ENCODE measurements around the gene OR6J1. TPM values are rescaled to one million over a fixed set of nuclear protein-coding genes. Genes with fewer than 3 reads are reported as not detected.

The OR6J1 gene
- total and polyA plus RNA-seq, 2 of the 13 experiments (the other 11 are each of a cell fraction or from before 2014, with no cell fraction given): not detected

DNA sequence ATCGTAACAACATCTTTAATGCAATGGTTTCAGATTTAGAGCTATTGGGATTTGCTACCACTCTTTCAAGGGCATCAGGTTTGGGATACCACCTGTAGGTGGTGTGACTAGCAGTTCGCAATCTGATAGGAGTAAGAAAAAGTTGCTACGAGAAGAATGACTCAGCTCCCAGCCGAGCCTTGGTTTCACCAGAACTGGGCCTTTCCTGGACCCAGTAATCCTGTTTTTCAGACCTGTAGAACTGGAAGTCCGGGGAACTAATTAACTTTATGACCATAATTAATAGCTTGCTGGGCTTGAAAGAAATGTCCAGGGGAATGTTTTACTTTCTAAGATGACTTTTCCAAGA lies 45.3 kb downstream of the OR6J1 start:
- H2AFZ ChIP-seq (ENCODE audit: low read length): peak overlapping the region; percentile 82
- ATAC-seq (peak; percentile 76), DNase-seq (ENCODE audit: low spot score) (peak; percentile 82), FAIRE-seq (peak; percentile 91)
- peaks cover 0 to 8% of the 10 kb centered on the region in 2 experiments; a peak in 2 of 5 replicates for H3K27me3 ChIP-seq (ENCODE audit: control insufficient read depth in 1 of 2, insufficient read depth in 2 of 2, low read length in 2 of 2)
- peak overlapping the region; percentile 94 for H3K4me2 ChIP-seq (ENCODE audit: low read depth, low read length)
- peak overlapping the region; percentile 73 for H3K27ac ChIP-seq (ENCODE audit: extremely low read length, insufficient read depth, low read length)
- peaks cover 11 to 25% of the 10 kb centered on the region in 2 experiments for H3K36me3 ChIP-seq (replicated peaks in 1 of 2; ENCODE audit: control insufficient read depth in 1 of 2, insufficient read depth in 2 of 2, low read length in 2 of 2)
- in situ Hi-C loops (cut with HindIII; ENCODE audit: extremely low pct_ligation_motif_present, low pct_unique_long_range_greater_than_20kb): loop anchor here (25.0 kb wide), 1 partner anchor 1513 kb away; the partner anchor contains the start of genes DCAF11 and NRL
- no TSS peak for BruUV-seq (replicated peaks)
- ChIA-PET POLR2A (interaction anchor here (0.6 to 4.9 kb wide), 15 partner anchors 9 to 408 kb away, joined by 3 to 139 read pairs (median 6); partner anchors contain the start of genes DAD1 and OXA1L), CTCF (ENCODE audit: low intra/inter-chr PET ratio, low total read pairs) (interaction anchor here (1.7 to 1.9 kb wide), 2 partner anchors 42 to 54 kb away, joined by 6 to 8 read pairs; no protein-coding TSS in a partner anchor)
- H3K9me3 ChIP-seq (ENCODE audit: low read length): no peaks in the 10 kb centered on the region
- peak overlapping the region; percentile 78 for H3K9ac ChIP-seq (ENCODE audit: insufficient read depth, low read depth, low read length)
- H3K79me2 ChIP-seq (ENCODE audit: insufficient read depth, low read length): peaks cover 11% of the 10 kb centered on the region
- peak overlapping the region; percentile 76 to 94 (median 82) for H3K4me3 ChIP-seq (replicated peaks in 1 of 3; ENCODE audit: insufficient read depth in 1 of 3, low read depth in 2 of 3, low read length in 3 of 3)
- intact Hi-C loops (cut with micrococcal nuclease; ENCODE audit: unreplicated experiment): loop anchor here (1.0 to 5.0 kb wide), 4 partner anchors 10 to 408 kb away; partner anchors contain the start of genes DAD1 and OR6J1
- no peaks in the 10 kb centered on the region for H4K20me1 ChIP-seq (ENCODE audit: insufficient read depth, low read length)
- 3% methylated on average over 5 of the region's 5 CpGs for WGBS (ENCODE audit: low lambda C conversion rate)
- H3K4me1 ChIP-seq (ENCODE audit: insufficient read depth, low read length): peaks cover 34% of the 10 kb centered on the region
- TF ChIP-seq ZSCAN22 (CRISPR knock-in tag; IDR thresholded peaks at IDR 0.05): no peak
- TF ChIP-seq, protein P1, sequence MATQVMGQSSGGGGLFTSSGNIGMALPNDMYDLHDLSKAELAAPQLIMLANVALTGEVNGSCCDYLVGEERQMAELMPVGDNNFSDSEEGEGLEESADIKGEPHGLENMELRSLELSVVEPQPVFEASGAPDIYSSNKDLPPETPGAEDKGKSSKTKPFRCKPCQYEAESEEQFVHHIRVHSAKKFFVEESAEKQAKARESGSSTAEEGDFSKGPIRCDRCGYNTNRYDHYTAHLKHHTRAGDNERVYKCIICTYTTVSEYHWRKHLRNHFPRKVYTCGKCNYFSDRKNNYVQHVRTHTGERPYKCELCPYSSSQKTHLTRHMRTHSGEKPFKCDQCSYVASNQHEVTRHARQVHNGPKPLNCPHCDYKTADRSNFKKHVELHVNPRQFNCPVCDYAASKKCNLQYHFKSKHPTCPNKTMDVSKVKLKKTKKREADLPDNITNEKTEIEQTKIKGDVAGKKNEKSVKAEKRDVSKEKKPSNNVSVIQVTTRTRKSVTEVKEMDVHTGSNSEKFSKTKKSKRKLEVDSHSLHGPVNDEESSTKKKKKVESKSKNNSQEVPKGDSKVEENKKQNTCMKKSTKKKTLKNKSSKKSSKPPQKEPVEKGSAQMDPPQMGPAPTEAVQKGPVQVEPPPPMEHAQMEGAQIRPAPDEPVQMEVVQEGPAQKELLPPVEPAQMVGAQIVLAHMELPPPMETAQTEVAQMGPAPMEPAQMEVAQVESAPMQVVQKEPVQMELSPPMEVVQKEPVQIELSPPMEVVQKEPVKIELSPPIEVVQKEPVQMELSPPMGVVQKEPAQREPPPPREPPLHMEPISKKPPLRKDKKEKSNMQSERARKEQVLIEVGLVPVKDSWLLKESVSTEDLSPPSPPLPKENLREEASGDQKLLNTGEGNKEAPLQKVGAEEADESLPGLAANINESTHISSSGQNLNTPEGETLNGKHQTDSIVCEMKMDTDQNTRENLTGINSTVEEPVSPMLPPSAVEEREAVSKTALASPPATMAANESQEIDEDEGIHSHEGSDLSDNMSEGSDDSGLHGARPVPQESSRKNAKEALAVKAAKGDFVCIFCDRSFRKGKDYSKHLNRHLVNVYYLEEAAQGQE (IDR thresholded peaks at IDR 0.05; ENCODE audit: borderline replicate concordance in 1 of 2, low read depth in 1 of 2, low read length in 2 of 2): no peak
- no peak for TF ChIP-seq ZNF333 (CRISPR knock-in tag; IDR thresholded peaks at IDR 0.05; ENCODE audit: borderline replicate concordance)
- TF ChIP-seq, protein P2, sequence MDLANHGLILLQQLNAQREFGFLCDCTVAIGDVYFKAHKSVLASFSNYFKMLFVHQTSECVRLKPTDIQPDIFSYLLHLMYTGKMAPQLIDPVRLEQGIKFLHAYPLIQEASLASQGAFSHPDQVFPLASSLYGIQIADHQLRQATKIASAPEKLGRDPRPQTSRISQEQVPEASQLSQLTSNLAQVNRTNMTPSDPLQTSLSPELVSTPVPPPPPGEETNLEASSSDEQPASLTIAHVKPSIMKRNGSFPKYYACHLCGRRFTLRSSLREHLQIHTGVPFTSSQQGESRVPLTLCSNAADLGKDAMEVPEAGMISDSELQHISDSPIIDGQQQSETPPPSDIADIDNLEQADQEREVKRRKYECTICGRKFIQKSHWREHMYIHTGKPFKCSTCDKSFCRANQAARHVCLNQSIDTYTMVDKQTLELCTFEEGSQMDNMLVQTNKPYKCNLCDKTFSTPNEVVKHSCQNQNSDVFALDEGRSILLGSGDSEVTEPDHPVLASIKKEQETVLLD (CRISPR knock-in tag; IDR thresholded peaks at IDR 0.05; ENCODE audit: low read depth): no peak
- TF ChIP-seq, protein P3, sequence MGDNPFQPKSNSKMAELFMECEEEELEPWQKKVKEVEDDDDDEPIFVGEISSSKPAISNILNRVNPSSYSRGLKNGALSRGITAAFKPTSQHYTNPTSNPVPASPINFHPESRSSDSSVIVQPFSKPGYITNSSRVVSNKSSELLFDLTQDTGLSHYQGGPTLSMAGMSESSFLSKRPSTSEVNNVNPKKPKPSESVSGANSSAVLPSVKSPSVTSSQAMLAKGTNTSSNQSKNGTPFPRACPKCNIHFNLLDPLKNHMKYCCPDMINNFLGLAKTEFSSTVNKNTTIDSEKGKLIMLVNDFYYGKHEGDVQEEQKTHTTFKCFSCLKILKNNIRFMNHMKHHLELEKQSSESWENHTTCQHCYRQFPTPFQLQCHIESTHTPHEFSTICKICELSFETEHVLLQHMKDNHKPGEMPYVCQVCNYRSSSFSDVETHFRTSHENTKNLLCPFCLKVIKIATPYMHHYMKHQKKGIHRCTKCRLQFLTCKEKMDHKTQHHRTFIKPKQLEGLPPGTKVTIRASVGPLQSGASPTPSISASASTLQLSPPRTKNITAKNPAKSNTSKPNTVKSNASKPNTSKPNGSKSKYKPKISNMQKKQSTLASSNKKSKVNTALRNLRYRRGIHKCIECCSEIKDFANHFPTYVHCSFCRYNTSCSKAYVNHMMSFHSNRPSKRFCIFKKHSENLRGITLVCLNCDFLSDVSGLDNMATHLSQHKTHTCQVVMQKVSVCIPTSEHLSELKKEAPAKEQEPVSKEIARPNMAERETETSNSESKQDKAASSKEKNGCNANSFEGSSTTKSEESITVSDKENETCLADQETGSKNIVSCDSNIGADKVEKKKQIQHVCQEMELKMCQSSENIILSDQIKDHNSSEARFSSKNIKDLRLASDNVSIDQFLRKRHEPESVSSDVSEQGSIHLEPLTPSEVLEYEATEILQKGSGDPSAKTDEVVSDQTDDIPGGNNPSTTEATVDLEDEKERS (CRISPR knock-in tag; IDR thresholded peaks at IDR 0.05): peak; percentile 69; the same call in 1 of the 2 replicates
- no peak for TF ChIP-seq ZNF543 (CRISPR knock-in tag; IDR thresholded peaks at IDR 0.05)
- TF ChIP-seq MTF1 (CRISPR knock-in tag; IDR thresholded peaks at IDR 0.05): no peak
- TF ChIP-seq, protein P4, sequence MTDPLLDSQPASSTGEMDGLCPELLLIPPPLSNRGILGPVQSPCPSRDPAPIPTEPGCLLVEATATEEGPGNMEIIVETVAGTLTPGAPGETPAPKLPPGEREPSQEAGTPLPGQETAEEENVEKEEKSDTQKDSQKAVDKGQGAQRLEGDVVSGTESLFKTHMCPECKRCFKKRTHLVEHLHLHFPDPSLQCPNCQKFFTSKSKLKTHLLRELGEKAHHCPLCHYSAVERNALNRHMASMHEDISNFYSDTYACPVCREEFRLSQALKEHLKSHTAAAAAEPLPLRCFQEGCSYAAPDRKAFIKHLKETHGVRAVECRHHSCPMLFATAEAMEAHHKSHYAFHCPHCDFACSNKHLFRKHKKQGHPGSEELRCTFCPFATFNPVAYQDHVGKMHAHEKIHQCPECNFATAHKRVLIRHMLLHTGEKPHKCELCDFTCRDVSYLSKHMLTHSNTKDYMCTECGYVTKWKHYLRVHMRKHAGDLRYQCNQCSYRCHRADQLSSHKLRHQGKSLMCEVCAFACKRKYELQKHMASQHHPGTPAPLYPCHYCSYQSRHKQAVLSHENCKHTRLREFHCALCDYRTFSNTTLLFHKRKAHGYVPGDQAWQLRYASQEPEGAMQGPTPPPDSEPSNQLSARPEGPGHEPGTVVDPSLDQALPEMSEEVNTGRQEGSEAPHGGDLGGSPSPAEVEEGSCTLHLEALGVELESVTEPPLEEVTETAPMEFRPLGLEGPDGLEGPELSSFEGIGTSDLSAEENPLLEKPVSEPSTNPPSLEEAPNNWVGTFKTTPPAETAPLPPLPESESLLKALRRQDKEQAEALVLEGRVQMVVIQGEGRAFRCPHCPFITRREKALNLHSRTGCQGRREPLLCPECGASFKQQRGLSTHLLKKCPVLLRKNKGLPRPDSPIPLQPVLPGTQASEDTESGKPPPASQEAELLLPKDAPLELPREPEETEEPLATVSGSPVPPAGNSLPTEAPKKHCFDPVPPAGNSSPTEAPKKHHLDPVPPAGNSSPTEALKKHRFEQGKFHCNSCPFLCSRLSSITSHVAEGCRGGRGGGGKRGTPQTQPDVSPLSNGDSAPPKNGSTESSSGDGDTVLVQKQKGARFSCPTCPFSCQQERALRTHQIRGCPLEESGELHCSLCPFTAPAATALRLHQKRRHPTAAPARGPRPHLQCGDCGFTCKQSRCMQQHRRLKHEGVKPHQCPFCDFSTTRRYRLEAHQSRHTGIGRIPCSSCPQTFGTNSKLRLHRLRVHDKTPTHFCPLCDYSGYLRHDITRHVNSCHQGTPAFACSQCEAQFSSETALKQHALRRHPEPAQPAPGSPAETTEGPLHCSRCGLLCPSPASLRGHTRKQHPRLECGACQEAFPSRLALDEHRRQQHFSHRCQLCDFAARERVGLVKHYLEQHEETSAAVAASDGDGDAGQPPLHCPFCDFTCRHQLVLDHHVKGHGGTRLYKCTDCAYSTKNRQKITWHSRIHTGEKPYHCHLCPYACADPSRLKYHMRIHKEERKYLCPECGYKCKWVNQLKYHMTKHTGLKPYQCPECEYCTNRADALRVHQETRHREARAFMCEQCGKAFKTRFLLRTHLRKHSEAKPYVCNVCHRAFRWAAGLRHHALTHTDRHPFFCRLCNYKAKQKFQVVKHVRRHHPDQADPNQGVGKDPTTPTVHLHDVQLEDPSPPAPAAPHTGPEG (CRISPR knock-in tag; IDR thresholded peaks at IDR 0.05): peak; percentile 26; the same call in 1 of the 2 replicates
- no peak for TF ChIP-seq ZNF138 (CRISPR knock-in tag; IDR thresholded peaks at IDR 0.05; ENCODE audit: low read depth)
